Endothelial cell of umbilical vein (primary cell): ENCODE data around the gene APRT. TPM values are rescaled to one million over a fixed set of nuclear protein-coding genes. Genes with fewer than 3 reads are reported as not detected.

Experiments used
- BruUV-seq: library from RNA; stranded (reverse); fragments of 400-500 nt; replicated peaks from 2 replicates; lab custom pipeline; 2021; lab: Mats Ljungman, UMichigan
- CTCF ChIA-PET: fragments of 300-600, 350-600 bp; sonication (Branson Sonifier 250); formaldehyde crosslinking; loops from one replicate; lab custom pipeline; 2021; ENCODE audit warnings: antibody characterized with exemption, inconsistent platforms; lab: Charles Lee
- POLR2A ChIA-PET: fragments of 300-600, 350-600 bp; sonication (Branson Sonifier 250); formaldehyde crosslinking; loops from one replicate; lab custom pipeline; 2021; ENCODE audit warnings: antibody characterized with exemption, inconsistent platforms; lab: Charles Lee
- DNase-seq: peaks from one replicate; pipeline ENCODE4 v3.0.0-alpha.2; 2011; ENCODE audit warnings: low read depth, low spot score
- FAIRE-seq: peaks from 2 replicates; lab custom pipeline; 2011; peaks lifted over from hg19 to GRCh38; lab: Jason Lieb, UNC
- H2AFZ ChIP-seq: 2 replicates; pipeline ENCODE4 v1.6.0; 2012; ENCODE audit warnings: low read depth, low read length, control low read depth, inconsistent platforms
- H3K27ac ChIP-seq: 2 replicates; pipeline ENCODE4 v1.5.1; 2011; ENCODE audit warnings: low read depth, mild to moderate bottlenecking, control low read depth, low read length, moderate library complexity; ENCODE audit not compliant: insufficient read depth
- H3K27me3 ChIP-seq, 2 experiments: 2 replicates each; pipeline versions ENCODE4 v1.6.0 to v1.6.1; 2011; ENCODE audit warnings: low read length in 2 of 2, mixed read lengths in 1 of 2; ENCODE audit not compliant: control insufficient read depth in 2 of 2, insufficient read depth in 2 of 2
- H3K36me3 ChIP-seq, 2 experiments: 2 replicates in 1 of 2; 3 replicates in 1 of 2; pipeline ENCODE4 v1.5.1; 2011; ENCODE audit warnings: low read length in 2 of 2, mild to moderate bottlenecking in 1 of 2, moderate library complexity in 1 of 2; ENCODE audit not compliant: control insufficient read depth in 2 of 2, insufficient read depth in 2 of 2; ENCODE audit errors: extremely low read depth in 1 of 2
- H3K4me1 ChIP-seq: 3 replicates; pipeline ENCODE4 v1.5.1; 2011; ENCODE audit warnings: mild to moderate bottlenecking, low read length; ENCODE audit not compliant: control insufficient read depth, insufficient read depth; ENCODE audit errors: extremely low read depth
- H3K4me2 ChIP-seq: 2 replicates; pipeline ENCODE4 v1.6.1; 2011; ENCODE audit warnings: low read length, control low read depth, mixed read lengths; ENCODE audit not compliant: insufficient read depth
- H3K4me3 ChIP-seq, 3 experiments: fragments of 200-600 bp in 1 of 3; sonication (generic), shearing (Covaris generic) in 1 of 3; replicated peaks in 1 of 3; 2 replicates each; pipeline ENCODE4 v1.5.1; 2011 to 2016; ENCODE audit warnings: control low read depth in 3 of 3, low read length in 3 of 3, mild to moderate bottlenecking in 2 of 3, inconsistent platforms in 1 of 3, low read depth in 1 of 3, moderate library complexity in 1 of 3; ENCODE audit not compliant: insufficient read depth in 1 of 3
- H3K79me2 ChIP-seq: 2 replicates; pipeline ENCODE4 v1.6.0; 2012; ENCODE audit warnings: low read length, inconsistent platforms; ENCODE audit not compliant: control insufficient read depth, insufficient read depth
- H3K9ac ChIP-seq: replicated peaks from 2 replicates; pipeline ENCODE3; 2011; ENCODE audit warnings: low read length, control low read depth; ENCODE audit not compliant: insufficient read depth; ENCODE audit errors: extremely low read depth
- H3K9me1 ChIP-seq: replicated peaks from 3 replicates; pipeline ENCODE4 v1.6.0; 2011; ENCODE audit warnings: mild to moderate bottlenecking, low read length; ENCODE audit not compliant: control insufficient read depth, insufficient read depth; ENCODE audit errors: extremely low read depth
- H3K9me3 ChIP-seq: replicated peaks from 2 replicates; pipeline ENCODE4 v1.5.1; 2012; ENCODE audit warnings: low read length, inconsistent platforms; ENCODE audit not compliant: control insufficient read depth, insufficient read depth
- H4K20me1 ChIP-seq: replicated peaks from 2 replicates; pipeline ENCODE3; 2011; ENCODE audit warnings: mild to moderate bottlenecking, low read length; ENCODE audit not compliant: control insufficient read depth, insufficient read depth; ENCODE audit errors: extremely low read depth
- MYC ChIP-seq: IDR thresholded peaks from one replicate; pipeline ENCODE4 v1.6.1; 2011; ENCODE audit warnings: mild to moderate bottlenecking, low read depth, low read length
- dilution Hi-C: fragments of 300-500 bp; cut with MboI; formaldehyde crosslinking; loops from one replicate; pipeline ENCODE4 v1.15.0; 2019; ENCODE audit warnings: low sequenced_read_pairs; ENCODE audit not compliant: extremely low pct_ligation_motif_present
- intact Hi-C: fragments of 100-400 bp; cut with micrococcal nuclease; formaldehyde crosslinking; loops from one replicate; pipeline ENCODE4 v1.10.0; 2022
- polyA plus RNA-seq, 4 experiments: library from polyadenylated mRNA; depleted of rRNA in 3 of 4; stranded (reverse) in 3 of 4; unstranded in 1 of 4; fragments of >200 nt; gene quantifications; 2 replicates each; pipeline versions ENCODE4 v1.2.1 to v1.2.3, GENCODE V29; 2011 to 2012; ENCODE audit warnings: missing spikeins in 1 of 4
- total RNA-seq: library from RNA; stranded (reverse); gene quantifications from 2 replicates; pipeline ENCODE4 v1.2.3, GENCODE V29; 2021
- TF ChIP-seq, protein P1 (sequence below), 2 donors: IDR thresholded peaks; 1 replicate in 1 of 2; 2 replicates in 1 of 2; pipeline ENCODE4 v1.5.1; 2011; ENCODE audit warnings: low read length in 2 of 2, mild to moderate bottlenecking in 2 of 2, moderate library complexity in 2 of 2, control low read depth in 1 of 2, inconsistent platforms in 1 of 2, low read depth in 1 of 2; ENCODE audit not compliant: insufficient read depth in 1 of 2; ENCODE audit errors: extremely low read depth in 1 of 2

Gene APRT
- total and polyA plus RNA-seq, 2 donors (not counting 3 experiments of a cell fraction or from before 2014, with no cell fraction given) = 143 to 152 TPM

DNA sequence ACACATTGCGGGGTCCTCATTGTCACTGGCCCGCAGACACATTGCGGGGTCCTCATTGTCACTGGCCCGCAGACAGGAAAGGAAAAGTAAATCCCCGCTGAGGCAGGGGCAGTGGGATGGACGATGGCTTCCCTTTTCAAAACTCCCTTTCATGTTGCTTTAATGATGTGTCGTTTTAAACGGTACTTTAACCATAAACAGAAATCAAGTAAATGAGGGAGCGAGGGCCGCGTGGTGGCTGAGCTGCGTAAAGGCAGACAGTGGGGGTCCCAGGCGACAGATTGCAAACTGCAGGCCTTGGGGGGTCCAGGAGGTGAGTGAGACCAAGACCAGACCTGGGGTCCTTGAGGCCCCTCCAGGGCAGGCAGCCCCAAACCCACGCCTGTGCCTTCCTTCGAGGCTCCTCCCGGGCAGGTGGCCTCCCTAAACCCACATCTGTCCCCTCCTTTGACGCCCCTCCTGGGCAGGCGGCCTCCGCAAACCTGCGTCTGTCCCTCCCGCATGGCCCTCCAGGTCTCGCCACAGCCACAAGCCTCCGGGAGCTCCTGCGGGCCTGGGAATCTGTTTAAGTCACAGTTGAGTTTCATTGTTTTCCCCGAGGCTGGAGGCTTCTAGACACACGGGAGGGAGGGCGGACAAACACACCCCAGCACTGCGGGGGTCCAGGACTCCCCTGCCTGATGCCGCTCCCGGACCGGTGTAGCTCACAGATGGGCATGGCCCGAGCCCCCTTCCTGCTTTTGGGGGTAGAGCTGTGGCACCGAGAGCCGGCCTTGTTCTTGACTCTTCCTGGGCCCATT, 34.1 kb downstream of the APRT start:
- Histone ChIP-seq H3K27me3 (no peaks in the 10 kb centered on the region), H3K4me3 (no peak overlapping the region), H4K20me1 (no peaks in the 10 kb centered on the region), H3K4me1 (peaks cover 27% of the 10 kb centered on the region), H3K9me1 (no peaks in the 10 kb centered on the region), H3K4me2 (no peak overlapping the region), H3K9ac (no peak overlapping the region), H3K36me3 (peaks cover 0 to 3% of the 10 kb centered on the region in 2 experiments), H2AFZ (no peak overlapping the region), H3K27ac (no peak overlapping the region), H3K79me2 (peaks cover 98% of the 10 kb centered on the region), H3K9me3 (no peaks in the 10 kb centered on the region)
- TF ChIP-seq, protein P1, sequence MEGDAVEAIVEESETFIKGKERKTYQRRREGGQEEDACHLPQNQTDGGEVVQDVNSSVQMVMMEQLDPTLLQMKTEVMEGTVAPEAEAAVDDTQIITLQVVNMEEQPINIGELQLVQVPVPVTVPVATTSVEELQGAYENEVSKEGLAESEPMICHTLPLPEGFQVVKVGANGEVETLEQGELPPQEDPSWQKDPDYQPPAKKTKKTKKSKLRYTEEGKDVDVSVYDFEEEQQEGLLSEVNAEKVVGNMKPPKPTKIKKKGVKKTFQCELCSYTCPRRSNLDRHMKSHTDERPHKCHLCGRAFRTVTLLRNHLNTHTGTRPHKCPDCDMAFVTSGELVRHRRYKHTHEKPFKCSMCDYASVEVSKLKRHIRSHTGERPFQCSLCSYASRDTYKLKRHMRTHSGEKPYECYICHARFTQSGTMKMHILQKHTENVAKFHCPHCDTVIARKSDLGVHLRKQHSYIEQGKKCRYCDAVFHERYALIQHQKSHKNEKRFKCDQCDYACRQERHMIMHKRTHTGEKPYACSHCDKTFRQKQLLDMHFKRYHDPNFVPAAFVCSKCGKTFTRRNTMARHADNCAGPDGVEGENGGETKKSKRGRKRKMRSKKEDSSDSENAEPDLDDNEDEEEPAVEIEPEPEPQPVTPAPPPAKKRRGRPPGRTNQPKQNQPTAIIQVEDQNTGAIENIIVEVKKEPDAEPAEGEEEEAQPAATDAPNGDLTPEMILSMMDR (IDR thresholded peaks at IDR 0.05; ENCODE audit: extremely low read depth in 1 of 2, insufficient read depth in 1 of 2, low read depth in 1 of 2, low read length in 2 of 2) = no peak
- intact Hi-C loops = no loop called here
- dilution Hi-C loops = no loop called here
- POLR2A ChIA-PET = no interaction called here
- FAIRE-seq (no peak), DNase-seq (no peak)
- no TSS peak for BruUV-seq
- CTCF ChIA-PET = interaction anchor here (8.2 kb wide), 1 partner anchor 40 kb away, joined by 165 read pairs; no protein-coding TSS in a partner anchor

DNA sequence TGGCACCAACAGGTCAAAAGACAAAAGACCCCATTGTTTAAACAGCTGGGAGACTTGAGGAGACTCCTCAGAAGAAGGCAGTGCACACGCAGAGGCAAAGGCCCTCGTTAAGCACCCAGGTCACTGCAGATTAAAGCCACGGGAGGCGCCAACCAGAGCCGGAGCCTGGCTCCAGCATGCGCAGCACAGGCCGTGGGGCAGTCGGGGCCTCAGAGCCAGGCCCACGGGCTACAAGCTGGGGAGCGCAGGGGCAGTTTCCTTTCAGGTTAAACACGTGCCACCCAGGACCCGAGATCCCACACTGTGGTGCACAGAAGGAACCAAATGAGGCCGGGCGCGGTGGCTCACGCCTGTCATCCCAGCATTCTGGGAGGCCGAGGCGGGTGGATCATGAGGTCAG, 35.9 kb downstream of the APRT start:
- H3K27ac ChIP-seq = no peak overlapping the region
- H3K36me3 ChIP-seq = peaks cover 0 to 3% of the 10 kb centered on the region in 2 experiments
- H4K20me1 ChIP-seq = no peaks in the 10 kb centered on the region
- no peak overlapping the region for H3K9ac ChIP-seq
- no peak for TF ChIP-seq MYC
- H3K4me2 ChIP-seq = no peak overlapping the region
- H3K79me2 ChIP-seq = peaks cover 95% of the 10 kb centered on the region
- no peak for DNase-seq
- dilution Hi-C loops (no loop called here), intact Hi-C loops (no loop called here)
- no peak overlapping the region for H3K4me3 ChIP-seq
- H3K27me3 ChIP-seq = no peaks in the 10 kb centered on the region
- no TSS peak for BruUV-seq
- H3K9me1 ChIP-seq = no peaks in the 10 kb centered on the region
- no peak overlapping the region for H2AFZ ChIP-seq
- H3K4me1 ChIP-seq = peaks cover 14% of the 10 kb centered on the region
- no peak for FAIRE-seq
- CTCF ChIA-PET = no interaction called here
- no peaks in the 10 kb centered on the region for H3K9me3 ChIP-seq
- POLR2A ChIA-PET = no interaction called here
